Keratinocyte (primary cell): ENCODE data around the gene RMND5B. TPM values are rescaled to one million over a fixed set of nuclear protein-coding genes. Genes with fewer than 3 reads are reported as not detected.

Experiments
- DNase-seq: peaks from one replicate; pipeline ENCODE4 v3.0.0-alpha.2; 2011; ENCODE audit warnings: low read depth, missing footprints, low spot score
- FAIRE-seq: peaks from 2 replicates; lab custom pipeline; 2011; peaks lifted over from hg19 to GRCh38; lab: Jason Lieb, UNC
- H2AFZ ChIP-seq: 2 replicates; pipeline ENCODE4 v1.6.0; 2012; ENCODE audit warnings: low read length, control low read depth, inconsistent platforms; ENCODE audit not compliant: control insufficient read depth
- H3K27ac ChIP-seq: 2 replicates; pipeline ENCODE4 v1.5.1; 2011; ENCODE audit warnings: low read length; ENCODE audit not compliant: control insufficient read depth, insufficient read depth
- H3K27me3 ChIP-seq: 3 replicates; pipeline ENCODE4 v1.6.0; 2011; ENCODE audit warnings: low read length; ENCODE audit not compliant: control insufficient read depth, insufficient read depth; ENCODE audit errors: extremely low read depth
- H3K36me3 ChIP-seq, 2 experiments: 2 replicates in 1 of 2; 3 replicates in 1 of 2; pipeline ENCODE4 v1.5.1; 2011; ENCODE audit warnings: low read length in 2 of 2, mild to moderate bottlenecking in 1 of 2; ENCODE audit not compliant: control insufficient read depth in 2 of 2, insufficient read depth in 2 of 2; ENCODE audit errors: extremely low read depth in 1 of 2
- H3K4me1 ChIP-seq: 3 replicates; pipeline ENCODE4 v1.5.1; 2011; ENCODE audit warnings: low read length; ENCODE audit not compliant: control insufficient read depth, insufficient read depth; ENCODE audit errors: extremely low read depth
- H3K4me2 ChIP-seq: 3 replicates; pipeline ENCODE4 v1.6.0; 2011; ENCODE audit warnings: low read depth, low read length; ENCODE audit not compliant: control insufficient read depth, insufficient read depth; ENCODE audit errors: extremely low read depth
- H3K4me3 ChIP-seq, 3 experiments: fragments of 200-600 bp in 1 of 3; sonication (generic) in 1 of 3; 2 replicates in 2 of 3; 3 replicates in 1 of 3; pipeline ENCODE4 v1.5.1; 2011 to 2016; ENCODE audit warnings: low read length in 3 of 3, mild to moderate bottlenecking in 3 of 3, control low read depth in 2 of 3, inconsistent platforms in 1 of 3, low read depth in 1 of 3, mixed read lengths in 1 of 3, mixed run types in 1 of 3, moderate library complexity in 1 of 3; ENCODE audit not compliant: control insufficient read depth in 2 of 3, insufficient read depth in 2 of 3; ENCODE audit errors: extremely low read depth in 1 of 3
- H3K79me2 ChIP-seq: 2 replicates; pipeline ENCODE4 v1.6.0; 2012; ENCODE audit warnings: low read length; ENCODE audit not compliant: control insufficient read depth, insufficient read depth
- H3K9ac ChIP-seq: 3 replicates; pipeline ENCODE4 v1.6.0; 2011; ENCODE audit warnings: low read length; ENCODE audit not compliant: control insufficient read depth, insufficient read depth; ENCODE audit errors: extremely low read depth
- H3K9me1 ChIP-seq: 3 replicates; pipeline ENCODE4 v1.6.0; 2011; ENCODE audit warnings: low read length; ENCODE audit not compliant: control insufficient read depth, insufficient read depth; ENCODE audit errors: extremely low read depth
- H3K9me3 ChIP-seq: 2 replicates; pipeline ENCODE4 v1.5.1; 2012; ENCODE audit warnings: low read depth, low read length; ENCODE audit not compliant: control insufficient read depth
- H4K20me1 ChIP-seq: 3 replicates; pipeline ENCODE4 v1.6.0; 2011; ENCODE audit warnings: low read length; ENCODE audit not compliant: control insufficient read depth, insufficient read depth; ENCODE audit errors: extremely low read depth
- CTCF ChIP-seq, 3 experiments: IDR thresholded peaks in 1 of 3; conservative IDR thresholded peaks in 1 of 3; optimal IDR thresholded peaks in 1 of 3; 2 replicates in 2 of 3; 3 replicates in 1 of 3; pipeline versions ENCODE3 to v1.5.1; 2011; ENCODE audit warnings: low read length in 3 of 3, mild to moderate bottlenecking in 3 of 3, moderate library complexity in 2 of 3, control low read depth in 1 of 3, inconsistent platforms in 1 of 3; ENCODE audit not compliant: insufficient read depth in 2 of 3; ENCODE audit errors: extremely low read depth in 1 of 3
- EZH2 ChIP-seq: IDR thresholded peaks from one replicate; pipeline ENCODE4 v1.6.1; 2012; ENCODE audit warnings: inconsistent platforms, mild to moderate bottlenecking, low read length, moderate library complexity
- dilution Hi-C: fragments of 300-500 bp; cut with MboI; formaldehyde crosslinking; loops from one replicate; pipeline ENCODE4 v1.7.0; 2020; ENCODE audit warnings: low sequenced_read_pairs; ENCODE audit not compliant: extremely low pct_ligation_motif_present
- polyA plus RNA-seq, 5 experiments: library from polyadenylated mRNA; depleted of rRNA in 3 of 5; stranded (reverse) in 3 of 5; stranded (forward) in 1 of 5; unstranded in 1 of 5; fragments of >200 nt; gene quantifications; 1 replicate in 1 of 5; 2 replicates in 3 of 5; 3 replicates in 1 of 5; pipeline versions ENCODE4 v1.2.1 to v1.2.3, GENCODE V29; 2011 to 2012; ENCODE audit warnings: missing spikeins in 2 of 5, low read depth in 1 of 5, low replicate concordance in 1 of 5

RMND5B gene
- polyA plus RNA-seq, 1 donor (not counting 4 experiments of a cell fraction or from before 2014, with no cell fraction given): 15.5 TPM

GRCh38 chr5:178174456-178174855, 43.6 kb downstream of the RMND5B start:
- H4K20me1 ChIP-seq: no peaks in the 10 kb centered on the region
- no peak for TF ChIP-seq CTCF (optimal IDR thresholded peaks at IDR 0.05 in 1 of 3, IDR thresholded peaks at IDR 0.05 in 1 of 3, conservative IDR thresholded peaks at IDR 0.05 in 1 of 3; ENCODE audit: extremely low read depth in 1 of 3, insufficient read depth in 2 of 3, low read length in 3 of 3)
- no peak for TF ChIP-seq EZH2
- no peak for DNase-seq
- no peaks in the 10 kb centered on the region for H3K9me3 ChIP-seq
- no peak overlapping the region for H3K4me2 ChIP-seq
- no peak for FAIRE-seq
- H3K27ac ChIP-seq: no peak overlapping the region
- no peaks in the 10 kb centered on the region for H3K27me3 ChIP-seq
- dilution Hi-C loops: no loop called here
- H3K4me1 ChIP-seq: no peaks in the 10 kb centered on the region
- H3K9me1 ChIP-seq: no peaks in the 10 kb centered on the region
- H3K4me3 ChIP-seq: no peak overlapping the region
- H2AFZ ChIP-seq: no peak overlapping the region
- no peaks in the 10 kb centered on the region for H3K79me2 ChIP-seq
- H3K36me3 ChIP-seq: no peaks in the 10 kb centered on the region
- no peak overlapping the region for H3K9ac ChIP-seq

GRCh38 chr5:178176791-178177190, 46.0 kb downstream of the RMND5B start:
- no peaks in the 10 kb centered on the region for H3K36me3 ChIP-seq
- dilution Hi-C loops: no loop called here
- no peaks in the 10 kb centered on the region for H3K79me2 ChIP-seq
- FAIRE-seq: no peak
- no peak overlapping the region for H2AFZ ChIP-seq
- H3K4me3 ChIP-seq: no peak overlapping the region
- H3K9me3 ChIP-seq: no peaks in the 10 kb centered on the region
- no peak for TF ChIP-seq CTCF (optimal IDR thresholded peaks at IDR 0.05 in 1 of 3, IDR thresholded peaks at IDR 0.05 in 1 of 3, conservative IDR thresholded peaks at IDR 0.05 in 1 of 3; ENCODE audit: extremely low read depth in 1 of 3, insufficient read depth in 2 of 3, low read length in 3 of 3)
- TF ChIP-seq EZH2: no peak
- no peak overlapping the region for H3K4me2 ChIP-seq
- DNase-seq: no peak
- no peak overlapping the region for H3K9ac ChIP-seq
- no peaks in the 10 kb centered on the region for H4K20me1 ChIP-seq
- no peak overlapping the region for H3K27ac ChIP-seq
- H3K9me1 ChIP-seq: no peaks in the 10 kb centered on the region
- H3K4me1 ChIP-seq: no peaks in the 10 kb centered on the region
- H3K27me3 ChIP-seq: no peaks in the 10 kb centered on the region
